Gastroesophageal sphincter (tissue), 4 donors: Measurements from ENCODE around the gene PKIB. TPM values are rescaled to one million over a fixed set of nuclear protein-coding genes. Genes with fewer than 3 reads are reported as not detected.

Experiments
- ATAC-seq: fragments of 150-250 bp; one replicate; pipeline ENCODE4 v1.9.1; 2016; ENCODE audit warnings: mild to moderate bottlenecking, moderate library complexity
- H3K27ac ChIP-seq, 4 donors: fragments of 200-600 bp; sonication (generic) in 3 of 4; 1 replicate in 3 of 4; 2 replicates in 1 of 4; pipeline ENCODE4 v1.5.1; 2016 to 2019
- H3K27me3 ChIP-seq: fragments of 200-600 bp; sonication (generic); one replicate; pipeline ENCODE4 v1.5.1; 2019
- H3K36me3 ChIP-seq, 2 donors: fragments of 200-600 bp; sonication (generic); one replicate each; pipeline ENCODE4 v1.5.1; 2019; ENCODE audit warnings: control low read depth in 1 of 2
- H3K4me1 ChIP-seq, 3 donors: fragments of 200-600 bp; sonication (generic); 1 replicate in 2 of 3; 2 replicates in 1 of 3; pipeline ENCODE4 v1.5.1; 2016 to 2019; ENCODE audit warnings: control low read depth in 2 of 3
- H3K4me3 ChIP-seq, 2 donors: fragments of 200-600 bp; sonication (generic); one replicate each; pipeline ENCODE4 v1.5.1; 2019; ENCODE audit warnings: mild to moderate bottlenecking in 1 of 2, moderate library complexity in 1 of 2
- H3K9me3 ChIP-seq, 3 donors: fragments of 200-600 bp; sonication (generic); one replicate each; pipeline ENCODE4 v1.5.1; 2017 to 2019; ENCODE audit warnings: control low read depth in 2 of 3
- CTCF ChIP-seq, 4 experiments: fragments of 200-600 bp in 2 of 4; fragments of 450-650 bp in 2 of 4; sonication (generic) in 1 of 4; IDR thresholded peaks; one replicate each; pipeline ENCODE4 v1.5.1; 2017 to 2019; ENCODE audit warnings: antibody characterized with exemption in 4 of 4, mild to moderate bottlenecking in 2 of 4, moderate library complexity in 2 of 4
- EP300 ChIP-seq: sonication (generic); formaldehyde crosslinking; IDR thresholded peaks from one replicate; pipeline ENCODE4 v1.6.1; 2017; ENCODE audit warnings: antibody characterized with exemption, mild to moderate bottlenecking
- POLR2A ChIP-seq, 2 donors: fragments of 450-650 bp; IDR thresholded peaks; one replicate each; pipeline ENCODE4 v1.6.1; 2017; ENCODE audit warnings: antibody characterized with exemption in 2 of 2, mild to moderate bottlenecking in 2 of 2, moderate library complexity in 1 of 2
- POLR2AphosphoS5 ChIP-seq: sonication (generic); formaldehyde crosslinking; IDR thresholded peaks from one replicate; pipeline ENCODE4 v1.6.1; 2017; ENCODE audit warnings: antibody characterized with exemption
- WGBS, 2 donors: methylation state at CpG; one replicate each; pipeline ENCODE4 v1.1.5; 2018; ENCODE audit warnings: low coverage in 1 of 2; 5-methylcytosine and 5-hydroxymethylcytosine counted together
- total RNA-seq, 4 donors: library from RNA; depleted of rRNA; stranded (reverse); fragments of >200 nt; gene quantifications; one replicate each; pipeline ENCODE4 v1.1.0, GENCODE V29; 2016

PKIB gene
- total RNA-seq, 4 donors from 2014 or later: 0.67 to 1.1 TPM; not detected in 2

GRCh38 chr6:122622479-122622878 lies 12.3 kb downstream of the PKIB start:
- ATAC-seq: no peak
- no peak for TF ChIP-seq POLR2A (IDR thresholded peaks at IDR 0.05)
- TF ChIP-seq POLR2AphosphoS5: no peak
- TF ChIP-seq EP300: no peak
- TF ChIP-seq CTCF (IDR thresholded peaks at IDR 0.05): no peak
- WGBS, 2 donors: 40 to 50% methylated on average over 3 of the region's 4 CpGs
- Histone ChIP-seq H3K27me3 (peaks cover 4% of the 10 kb centered on the region), H3K9me3 (no peaks in the 10 kb centered on the region), H3K4me1 (no peaks in the 10 kb centered on the region), H3K4me3 (no peak overlapping the region), H3K27ac (no peak overlapping the region), H3K36me3 (no peaks in the 10 kb centered on the region)

GRCh38 chr6:122623279-122623678 lies 13.1 kb downstream of the PKIB start:
- peaks cover 4% of the 10 kb centered on the region for H3K27me3 ChIP-seq
- no peak overlapping the region for H3K27ac ChIP-seq
- no peak for TF ChIP-seq POLR2AphosphoS5
- no peak for TF ChIP-seq EP300
- TF ChIP-seq CTCF (IDR thresholded peaks at IDR 0.05): no peak
- TF ChIP-seq POLR2A (IDR thresholded peaks at IDR 0.05): no peak
- H3K9me3 ChIP-seq: no peaks in the 10 kb centered on the region
- no peaks in the 10 kb centered on the region for H3K4me1 ChIP-seq
- H3K36me3 ChIP-seq: no peaks in the 10 kb centered on the region
- no peak overlapping the region for H3K4me3 ChIP-seq
- no peak for ATAC-seq

GRCh38 chr6:122624853-122625252 lies 14.6 kb downstream of the PKIB start:
- no peaks in the 10 kb centered on the region for H3K9me3 ChIP-seq
- no peak overlapping the region for H3K27ac ChIP-seq
- H3K27me3 ChIP-seq: peaks cover 4% of the 10 kb centered on the region
- TF ChIP-seq EP300: no peak
- no peak for TF ChIP-seq POLR2A (IDR thresholded peaks at IDR 0.05)
- no peak for TF ChIP-seq POLR2AphosphoS5
- no peak for TF ChIP-seq CTCF (IDR thresholded peaks at IDR 0.05)
- 73 to 88% methylated on average over 2 of the region's 2 CpGs for WGBS, 2 donors
- H3K36me3 ChIP-seq: no peaks in the 10 kb centered on the region
- no peaks in the 10 kb centered on the region for H3K4me1 ChIP-seq
- H3K4me3 ChIP-seq: no peak overlapping the region
- no peak for ATAC-seq

- no peak overlapping the region for H3K27ac ChIP-seq
- TF ChIP-seq EP300 (no peak), CTCF (IDR thresholded peaks at IDR 0.05) (no peak), POLR2A (IDR thresholded peaks at IDR 0.05) (no peak), POLR2AphosphoS5 (no peak)
- H3K36me3 ChIP-seq: no peaks in the 10 kb centered on the region
- H3K4me3 ChIP-seq: no peak overlapping the region
- no peaks in the 10 kb centered on the region for H3K27me3 ChIP-seq
- no peak for ATAC-seq
- H3K4me1 ChIP-seq: no peaks in the 10 kb centered on the region
- 64% methylated on average over 1 of the region's 1 CpG; no CpG with 5 or more reads in 1 of the 2 donors for WGBS, 2 donors
- no peaks in the 10 kb centered on the region for H3K9me3 ChIP-seq
Measured at GRCh38 chr6:122628714-122629113, 18.5 kb downstream of the PKIB start.

- 69 to 70% methylated on average over 3 of the region's 3 CpGs for WGBS, 2 donors
Measured at GRCh38 chr6:122631571-122632249, 21.5 kb downstream of the PKIB start.

More at GRCh38 chr6:122631571-122632249, 21.5 kb downstream of the PKIB start:
- H3K9me3 ChIP-seq: no peaks in the 10 kb centered on the region
- H3K4me1 ChIP-seq: no peaks in the 10 kb centered on the region
- H3K36me3 ChIP-seq: no peaks in the 10 kb centered on the region
- H3K27ac ChIP-seq: no peak overlapping the region
- no peak for ATAC-seq
- no peak for TF ChIP-seq CTCF (IDR thresholded peaks at IDR 0.05)
- no peak for TF ChIP-seq EP300
- TF ChIP-seq POLR2AphosphoS5: no peak
- TF ChIP-seq POLR2A (IDR thresholded peaks at IDR 0.05): no peak
- no peaks in the 10 kb centered on the region for H3K27me3 ChIP-seq
- H3K4me3 ChIP-seq: no peak overlapping the region
